NCI-H748 treated with DMSO at 0.1 percent for 48 hours (cell line): ENCODE results near the gene MTRF1L.

Experiments used
- DNase-seq: peaks from one replicate; lab custom pipeline; 2025; lab: John Stamatoyannopoulos, UW

MTRF1L gene, protein sequence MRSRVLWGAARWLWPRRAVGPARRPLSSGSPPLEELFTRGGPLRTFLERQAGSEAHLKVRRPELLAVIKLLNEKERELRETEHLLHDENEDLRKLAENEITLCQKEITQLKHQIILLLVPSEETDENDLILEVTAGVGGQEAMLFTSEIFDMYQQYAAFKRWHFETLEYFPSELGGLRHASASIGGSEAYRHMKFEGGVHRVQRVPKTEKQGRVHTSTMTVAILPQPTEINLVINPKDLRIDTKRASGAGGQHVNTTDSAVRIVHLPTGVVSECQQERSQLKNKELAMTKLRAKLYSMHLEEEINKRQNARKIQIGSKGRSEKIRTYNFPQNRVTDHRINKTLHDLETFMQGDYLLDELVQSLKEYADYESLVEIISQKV

DNA sequence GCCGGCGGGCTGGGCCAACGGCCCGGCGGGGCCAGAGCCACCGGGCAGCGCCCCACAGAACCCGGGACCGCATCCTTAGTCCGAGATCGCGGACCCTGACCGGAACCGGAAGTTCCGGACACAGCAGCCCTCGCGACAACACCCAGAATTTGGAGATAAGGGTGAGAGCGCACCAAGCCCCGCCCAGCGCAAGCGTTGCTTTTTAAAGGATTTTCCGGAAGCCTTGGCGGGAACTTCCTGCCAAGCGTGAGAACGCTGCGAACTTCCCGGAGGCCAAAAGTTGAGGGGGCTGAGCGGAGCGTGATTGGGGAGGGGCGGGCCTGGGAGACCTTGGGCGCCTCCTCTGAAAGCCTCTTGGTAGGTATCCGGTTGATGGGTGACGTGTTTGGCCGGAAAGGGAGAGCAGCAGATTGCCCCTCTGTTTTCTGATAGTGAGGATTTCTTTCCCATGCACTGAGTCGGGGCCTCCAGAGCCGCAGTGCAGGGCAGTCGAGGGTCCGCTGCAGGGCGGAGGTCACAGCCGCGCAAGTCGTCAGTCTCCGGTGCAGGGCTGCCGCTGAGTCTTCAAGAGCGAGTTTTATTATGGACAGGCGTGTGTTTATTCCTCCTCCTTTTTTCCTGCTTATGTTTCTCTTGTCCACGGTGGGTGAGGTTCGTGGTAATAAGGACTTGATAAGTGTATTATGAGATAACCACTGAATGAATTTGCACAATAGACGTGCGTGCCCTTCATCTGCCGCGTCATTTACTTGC, at the start of gene MTRF1L:
MTRF1L (minus strand) TSS at position 97 of the 753 bp plus-strand sequence; CDS start at position 73, 24 bp downstream.
- peak; percentile 88 for DNase-seq

DNA sequence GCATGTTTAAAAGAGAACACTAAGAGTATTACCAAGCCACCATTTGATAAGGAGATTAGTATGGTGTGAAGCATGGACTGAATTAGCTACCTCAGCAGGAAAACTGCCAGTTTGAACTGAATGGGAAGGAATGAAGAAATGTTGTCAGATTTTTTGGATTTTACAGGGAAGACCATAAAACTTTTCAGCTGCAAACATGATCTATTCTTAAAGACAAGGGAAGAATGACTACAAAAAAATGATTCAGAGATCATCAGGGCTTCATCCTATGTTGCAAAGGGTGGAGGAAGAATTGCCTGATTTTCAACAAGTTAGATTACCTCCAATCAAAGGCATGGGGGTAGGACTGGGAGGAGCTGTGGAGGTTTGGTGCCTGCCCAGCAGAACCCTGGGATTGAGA, 49.3 kb upstream of the MTRF1L start:
- DNase-seq = no peak

DNA sequence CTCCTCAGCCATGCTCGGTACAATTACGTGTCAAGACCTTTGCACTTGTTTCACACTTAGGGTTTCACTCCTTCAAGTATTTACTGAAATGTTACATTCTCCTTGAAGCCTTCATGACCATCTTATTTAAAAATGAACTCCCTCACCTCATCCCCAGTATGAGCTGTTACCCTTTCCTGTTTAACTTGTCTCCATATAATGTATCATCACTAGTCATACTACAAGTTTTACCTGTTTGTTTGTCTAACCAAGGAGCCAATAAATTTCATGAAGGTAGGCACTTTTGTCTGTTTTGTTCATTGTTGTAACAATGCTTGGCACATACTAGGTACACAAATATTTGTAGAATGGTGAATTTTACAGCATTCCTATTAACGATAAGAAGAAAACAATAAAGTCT, 46.1 kb upstream of the MTRF1L start:
- DNase-seq = no peak

DNA sequence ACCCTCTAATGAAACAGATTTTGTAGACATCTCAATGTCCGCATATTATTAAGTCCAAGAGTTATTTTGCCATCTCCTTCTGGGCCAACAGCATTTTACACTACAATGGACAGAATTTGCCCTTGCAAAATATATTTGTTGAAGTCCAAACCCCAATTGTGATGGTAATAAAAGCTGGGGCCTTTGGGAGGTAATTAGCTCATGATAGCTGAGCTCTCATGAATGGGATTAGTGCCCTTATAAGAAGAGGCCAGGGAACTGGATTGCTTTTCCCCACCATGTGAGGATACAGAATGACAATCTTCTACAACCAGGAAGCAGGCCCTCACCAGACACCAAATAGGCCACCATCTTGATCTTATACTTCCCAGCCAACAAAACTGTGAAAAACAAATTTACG, 44.9 kb upstream of the MTRF1L start:
- DNase-seq = no peak

- no peak for DNase-seq
Observed at GRCh38 chr6:153045271-153045670, 42.8 kb upstream of the MTRF1L start.

DNA sequence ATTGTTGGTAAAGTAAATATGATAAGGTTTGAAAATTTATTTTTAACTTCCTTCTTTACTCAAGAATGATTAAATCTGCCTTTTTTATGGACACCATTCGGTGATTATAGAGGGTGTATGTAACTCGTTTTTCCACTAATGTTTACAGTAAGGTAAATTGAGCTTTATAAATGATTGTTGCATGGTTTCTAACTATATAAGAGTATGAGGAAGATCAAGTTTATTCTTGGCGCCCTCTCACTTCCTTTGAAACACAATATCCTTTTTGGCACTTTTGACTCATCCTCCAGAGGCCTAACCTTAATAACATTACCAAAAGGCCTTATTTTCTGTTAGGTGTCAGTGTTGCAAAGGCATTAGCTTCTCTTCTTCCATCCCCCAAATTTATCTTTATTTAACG, 41.8 kb upstream of the MTRF1L start:
- no peak for DNase-seq

GRCh38 chr6:153043719-153044118, 41.2 kb upstream of the MTRF1L start:
- DNase-seq = peak; percentile 57

DNA sequence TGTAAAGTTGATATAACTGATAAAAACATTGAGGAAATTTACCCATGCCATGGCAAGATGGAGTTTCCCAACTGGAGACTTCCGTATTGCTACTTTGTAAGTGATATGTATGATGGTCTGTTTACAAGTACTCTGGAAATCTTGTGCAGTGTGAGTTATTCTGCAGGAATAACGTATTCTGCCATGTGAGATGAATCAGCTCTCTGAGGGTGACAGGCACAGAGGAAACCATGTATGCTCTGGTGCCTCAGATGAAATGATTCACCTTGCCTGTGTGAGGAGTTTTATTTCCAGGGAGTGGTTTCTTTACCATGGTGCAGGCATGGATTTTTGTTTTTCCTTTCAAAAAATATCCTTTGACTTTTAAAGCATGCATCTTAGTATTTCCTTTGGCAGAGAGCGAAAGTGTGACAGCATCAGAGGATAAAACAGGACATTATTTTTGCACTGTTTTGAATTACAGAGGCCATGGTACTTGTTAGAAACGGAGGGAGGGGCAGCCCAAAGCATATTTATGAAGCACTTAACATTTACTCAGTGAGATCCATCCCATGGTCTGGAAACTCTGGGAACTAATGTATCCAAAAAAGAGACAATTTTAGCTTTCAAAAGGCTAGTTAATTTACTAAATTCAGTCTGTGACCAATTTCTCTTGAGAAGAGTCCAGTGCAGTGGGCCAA, 36.0 kb upstream of the MTRF1L start:
- DNase-seq = no peak

DNA sequence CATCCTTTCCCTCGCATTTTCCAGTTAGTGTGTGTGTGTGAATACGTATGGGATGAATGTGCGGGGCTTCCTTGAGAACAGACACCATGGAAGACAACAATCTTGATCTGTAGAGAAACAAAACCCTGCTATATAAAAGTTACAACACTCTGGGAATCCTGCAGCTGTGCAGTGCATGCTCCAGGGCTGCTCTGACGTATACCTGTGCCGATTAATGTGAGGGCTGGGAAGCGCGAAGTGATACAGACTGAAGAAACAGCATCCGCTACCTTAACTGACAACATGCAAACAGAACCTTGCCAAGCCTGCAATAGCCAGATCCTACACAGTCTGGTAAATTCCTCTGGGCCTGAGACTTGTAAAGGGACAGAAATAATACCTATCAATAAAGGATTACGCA, 31.6 kb upstream of the MTRF1L start:
- no peak for DNase-seq

- peak; percentile 18 for DNase-seq
Observed at GRCh38 chr6:153032255-153032882, 29.9 kb upstream of the MTRF1L start.

GRCh38 chr6:153031335-153031955, 28.9 kb upstream of the MTRF1L start:
- DNase-seq = no peak

GRCh38 chr6:153028963-153029362, 26.5 kb upstream of the MTRF1L start:
- no peak for DNase-seq

GRCh38 chr6:153028286-153028685, 25.8 kb upstream of the MTRF1L start:
- DNase-seq = no peak

DNA sequence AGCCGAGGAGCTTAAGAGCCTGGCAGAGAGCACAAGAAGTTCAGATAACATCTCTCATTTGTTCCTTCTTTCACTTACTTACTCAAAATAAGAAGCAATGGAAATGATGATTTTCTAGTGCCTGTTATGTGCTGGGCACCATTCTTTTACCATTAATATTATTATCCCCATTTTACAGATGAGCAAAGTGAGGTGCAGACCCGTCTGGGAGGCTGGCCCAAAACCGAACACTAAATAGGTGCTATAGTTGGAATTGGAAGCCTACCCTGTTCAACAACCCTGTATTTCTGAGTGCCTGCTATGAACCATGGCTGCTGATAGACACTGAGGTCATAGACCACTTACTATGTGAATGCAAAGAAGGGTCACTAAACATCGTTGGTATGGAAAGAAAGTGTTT, 25.0 kb upstream of the MTRF1L start:
- DNase-seq = no peak

DNA sequence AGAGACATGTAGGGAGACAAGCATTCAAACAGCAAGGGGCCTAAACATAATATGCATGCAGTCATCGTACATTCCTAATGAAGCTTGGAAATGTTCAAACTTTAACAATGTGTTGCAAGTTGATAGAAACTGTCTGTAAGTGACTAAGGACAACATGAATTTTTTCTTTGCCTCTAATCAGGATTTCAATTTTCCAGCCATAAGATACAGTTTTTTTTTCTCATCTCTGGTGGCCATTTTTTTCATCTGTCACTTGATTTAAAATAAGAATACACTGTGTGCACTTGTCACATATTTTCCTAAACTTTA, 22.2 kb upstream of the MTRF1L start:
- DNase-seq = no peak

- DNase-seq = peak; percentile 36
Observed at GRCh38 chr6:153023977-153024708, 21.6 kb upstream of the MTRF1L start.

GRCh38 chr6:153018355-153018754, 15.8 kb upstream of the MTRF1L start:
- DNase-seq = no peak

GRCh38 chr6:153016846-153017245, 14.3 kb upstream of the MTRF1L start:
- no peak for DNase-seq

- DNase-seq = no peak
Observed at GRCh38 chr6:153015094-153015640, 12.7 kb upstream of the MTRF1L start.

- no peak for DNase-seq
Observed at GRCh38 chr6:153013438-153013837, 10.9 kb upstream of the MTRF1L start.

DNA sequence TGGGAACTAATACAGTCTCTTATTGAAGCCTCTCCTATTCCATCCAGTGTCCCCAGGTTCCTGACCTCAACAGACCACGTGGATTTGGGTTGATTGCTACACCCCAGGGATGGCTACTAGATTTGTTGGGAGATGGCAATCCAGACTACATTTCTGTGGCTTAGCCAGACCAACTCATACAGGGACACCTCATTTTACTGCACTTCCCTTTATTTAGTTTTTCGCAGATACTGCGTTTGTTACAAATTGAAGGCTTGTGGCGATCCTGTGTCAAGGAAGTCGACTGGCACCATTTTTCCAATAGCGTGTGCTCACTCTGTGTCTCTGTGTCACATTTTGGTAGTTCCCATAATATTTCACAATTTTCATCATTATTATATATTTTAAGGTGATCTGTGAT, 10.3 kb upstream of the MTRF1L start:
- no peak for DNase-seq
